Activated naive CD4-positive, alpha-beta T cell treated with anti-CD3 and anti-CD28 coated beads, Interleukin-2, amount 10 ng/mL, durations not matched to agents 7 days and 5 days (primary cell): ENCODE data around the gene RPGRIP1.

Source experiments
- CTCF ChIA-PET: fragments of 350-600 bp; sonication (Branson Sonifier 250); formaldehyde crosslinking; loops from one replicate; lab custom pipeline; 2021; ENCODE audit warnings: antibody characterized with exemption; lab: Charles Lee
- DNase-seq: peaks from one replicate; pipeline ENCODE4 v3.0.0-alpha.2; 2020
- H3K27ac Mint-ChIP-seq: one replicate; pipeline ENCODE4 v1.8.0; 2021; ENCODE audit warnings: mild to moderate bottlenecking, moderate library complexity, mixed read lengths
- H3K27me3 Mint-ChIP-seq: one replicate; pipeline ENCODE4 v1.8.0; 2021; ENCODE audit warnings: mild to moderate bottlenecking, mixed read lengths
- H3K36me3 Mint-ChIP-seq: one replicate; pipeline ENCODE4 v1.8.0; 2021; ENCODE audit warnings: mixed read lengths
- H3K4me1 Mint-ChIP-seq: one replicate; pipeline ENCODE4 v1.8.0; 2021; ENCODE audit warnings: mixed read lengths
- H3K4me3 Mint-ChIP-seq: one replicate; pipeline ENCODE4 v1.8.0; 2021; ENCODE audit warnings: mild to moderate bottlenecking, moderate library complexity, mixed read lengths
- H3K9me3 Mint-ChIP-seq: one replicate; pipeline ENCODE4 v1.8.0; 2021; ENCODE audit warnings: mixed read lengths

The RPGRIP1 gene

GRCh38 chr14:21279783-21280182 lies at the start of gene RPGRIP1:
Gene RPGRIP1, plus strand, starts transcription at chr14:21280083. Its CDS starts 7,894 bp downstream, at chr14:21287977.
- no peak within 1 kb of the TSS for H3K4me3 Mint-ChIP-seq
- no peak within 1 kb of the TSS for H3K27ac Mint-ChIP-seq
- DNase-seq: no peak
- no peaks in the 10 kb centered on the region for H3K9me3 Mint-ChIP-seq
- H3K27me3 Mint-ChIP-seq: peaks cover 7% of the 10 kb centered on the region
- CTCF ChIA-PET: no interaction called here
- H3K36me3 Mint-ChIP-seq: no peaks in the 10 kb centered on the region
- H3K4me1 Mint-ChIP-seq: no peaks in the 10 kb centered on the region

- Mint-ChIP-seq H3K9me3 (no peaks in the 10 kb centered on the region), H3K27me3 (no peaks in the 10 kb centered on the region), H3K27ac (peak overlapping the region; percentile 98), H3K36me3 (peaks cover 65% of the 10 kb centered on the region), H3K4me3 (peak overlapping the region; percentile 50), H3K4me1 (peaks cover 77% of the 10 kb centered on the region)
- CTCF ChIA-PET: interaction anchor here (1.0 to 1.3 kb wide), 3 partner anchors 9 to 68 kb away, joined by 3 to 6 read pairs (median 3); no protein-coding TSS in a partner anchor
- DNase-seq: peak; percentile 44
These were observed 48.7 kb upstream of the RPGRIP1 start for GRCh38 chr14:21231020-21231652.

- peak overlapping the region; percentile 49 for H3K27ac Mint-ChIP-seq
- CTCF ChIA-PET: no interaction called here
- no peaks in the 10 kb centered on the region for H3K27me3 Mint-ChIP-seq
- H3K36me3 Mint-ChIP-seq: peaks cover 51% of the 10 kb centered on the region
- no peak for DNase-seq
- H3K4me1 Mint-ChIP-seq: peaks cover 86% of the 10 kb centered on the region
- H3K9me3 Mint-ChIP-seq: no peaks in the 10 kb centered on the region
- H3K4me3 Mint-ChIP-seq: no peak overlapping the region
These were observed 46.3 kb upstream of the RPGRIP1 start for GRCh38 chr14:21233457-21234076.

GRCh38 chr14:21234112-21234511 lies 45.8 kb upstream of the RPGRIP1 start:
- Mint-ChIP-seq H3K27me3 (no peaks in the 10 kb centered on the region), H3K4me1 (peaks cover 89% of the 10 kb centered on the region), H3K36me3 (peaks cover 50% of the 10 kb centered on the region), H3K27ac (peak overlapping the region; percentile 25), H3K4me3 (no peak overlapping the region), H3K9me3 (no peaks in the 10 kb centered on the region)
- no peak for DNase-seq
- CTCF ChIA-PET: no interaction called here

DNA sequence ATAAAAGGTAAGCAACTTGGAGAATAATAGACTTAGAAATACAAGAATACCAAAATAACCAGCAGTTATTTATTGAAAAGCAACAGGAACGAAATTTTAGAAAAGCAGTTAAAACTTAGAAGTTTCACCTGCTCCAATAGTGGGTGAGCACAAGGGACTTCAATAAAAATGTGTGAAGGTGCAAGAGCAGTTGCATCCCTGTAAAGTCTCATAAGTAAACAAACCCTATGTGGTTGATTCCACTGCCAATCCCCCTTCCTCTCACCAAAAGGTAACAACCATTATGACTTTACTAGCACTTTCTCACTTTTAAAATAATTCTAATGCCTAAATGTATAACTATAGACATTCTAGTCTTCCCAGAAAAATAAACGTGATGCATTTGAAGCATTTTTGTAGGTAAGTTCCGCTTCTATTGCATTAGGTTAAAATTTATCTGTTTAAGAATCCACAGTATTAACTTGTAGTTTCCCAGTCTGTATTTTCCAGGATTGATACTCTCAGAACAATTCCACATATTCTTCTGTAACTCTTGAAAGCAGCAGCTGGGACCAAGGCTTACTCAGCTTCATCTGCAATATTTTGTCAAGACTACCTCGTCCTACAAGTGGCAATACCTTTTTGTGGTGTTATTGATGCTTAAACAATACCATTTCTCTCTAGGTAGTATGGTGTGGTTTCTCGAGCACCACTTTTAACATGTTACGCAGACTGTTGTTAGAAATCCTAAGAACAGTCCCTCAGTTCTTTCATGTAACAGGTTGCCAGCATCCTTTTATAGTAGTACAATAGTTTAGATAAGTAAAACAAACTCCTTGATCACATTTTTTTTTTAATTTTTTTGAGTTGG lies 42.7 kb upstream of the RPGRIP1 start:
- Mint-ChIP-seq H3K27ac (no peak overlapping the region), H3K4me1 (peaks cover 71% of the 10 kb centered on the region), H3K4me3 (no peak overlapping the region), H3K27me3 (no peaks in the 10 kb centered on the region), H3K9me3 (no peaks in the 10 kb centered on the region), H3K36me3 (peaks cover 37% of the 10 kb centered on the region)
- DNase-seq: no peak
- CTCF ChIA-PET: no interaction called here

- Mint-ChIP-seq H3K4me1 (peaks cover 60% of the 10 kb centered on the region), H3K27ac (no peak overlapping the region), H3K9me3 (no peaks in the 10 kb centered on the region), H3K27me3 (no peaks in the 10 kb centered on the region), H3K4me3 (no peak overlapping the region), H3K36me3 (peaks cover 41% of the 10 kb centered on the region)
- no peak for DNase-seq
- CTCF ChIA-PET: interaction anchor here (1.8 kb wide), 1 partner anchor 8 kb away, joined by 6 read pairs; no protein-coding TSS in a partner anchor
These were observed 40.9 kb upstream of the RPGRIP1 start for GRCh38 chr14:21238823-21239518.

- H3K27ac Mint-ChIP-seq: no peak overlapping the region
- CTCF ChIA-PET: interaction anchor here (0.8 to 1.8 kb wide), 2 partner anchors 9 to 15 kb away, joined by 3 to 6 read pairs; no protein-coding TSS in a partner anchor
- DNase-seq: no peak
- no peaks in the 10 kb centered on the region for H3K27me3 Mint-ChIP-seq
- peaks cover 53% of the 10 kb centered on the region for H3K4me1 Mint-ChIP-seq
- H3K9me3 Mint-ChIP-seq: no peaks in the 10 kb centered on the region
- no peak overlapping the region for H3K4me3 Mint-ChIP-seq
- peaks cover 41% of the 10 kb centered on the region for H3K36me3 Mint-ChIP-seq
These were observed 39.5 kb upstream of the RPGRIP1 start for GRCh38 chr14:21240417-21240816.

DNA sequence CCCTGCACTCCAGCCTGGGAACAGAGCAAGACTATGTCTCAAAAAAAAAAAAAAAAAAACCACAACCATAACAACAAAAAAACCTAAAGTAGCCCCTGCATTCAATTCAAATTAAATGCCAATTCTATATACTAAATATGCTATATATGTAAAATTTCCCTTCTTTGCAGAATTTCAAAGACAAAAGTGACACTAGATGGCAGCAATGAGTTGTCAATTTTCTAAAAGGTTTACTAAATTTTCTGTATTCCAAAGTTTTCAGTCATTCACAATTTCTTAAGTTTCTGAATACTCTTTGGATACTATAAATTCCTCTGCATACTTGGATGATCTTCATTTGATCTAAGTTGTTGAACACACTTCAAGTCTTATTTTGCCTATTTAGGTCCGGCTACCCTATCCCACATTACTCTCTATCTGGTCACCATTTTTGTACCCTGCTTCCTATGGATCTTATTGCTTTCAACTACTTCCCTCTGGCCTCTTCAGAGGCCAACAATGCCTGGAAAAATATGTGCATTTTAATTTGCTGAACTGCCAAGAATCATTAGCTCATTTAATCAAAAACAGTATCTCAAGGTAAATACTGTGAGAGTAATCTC lies 38.6 kb upstream of the RPGRIP1 start:
- peaks cover 49% of the 10 kb centered on the region for H3K4me1 Mint-ChIP-seq
- H3K27ac Mint-ChIP-seq: peak overlapping the region; percentile 60
- no peaks in the 10 kb centered on the region for H3K9me3 Mint-ChIP-seq
- H3K36me3 Mint-ChIP-seq: peaks cover 42% of the 10 kb centered on the region
- CTCF ChIA-PET: interaction anchor here (1.1 to 1.8 kb wide), 2 partner anchors 13 to 15 kb away, joined by 3 to 4 read pairs; no protein-coding TSS in a partner anchor
- no peak overlapping the region for H3K4me3 Mint-ChIP-seq
- H3K27me3 Mint-ChIP-seq: no peaks in the 10 kb centered on the region
- DNase-seq: no peak

DNA sequence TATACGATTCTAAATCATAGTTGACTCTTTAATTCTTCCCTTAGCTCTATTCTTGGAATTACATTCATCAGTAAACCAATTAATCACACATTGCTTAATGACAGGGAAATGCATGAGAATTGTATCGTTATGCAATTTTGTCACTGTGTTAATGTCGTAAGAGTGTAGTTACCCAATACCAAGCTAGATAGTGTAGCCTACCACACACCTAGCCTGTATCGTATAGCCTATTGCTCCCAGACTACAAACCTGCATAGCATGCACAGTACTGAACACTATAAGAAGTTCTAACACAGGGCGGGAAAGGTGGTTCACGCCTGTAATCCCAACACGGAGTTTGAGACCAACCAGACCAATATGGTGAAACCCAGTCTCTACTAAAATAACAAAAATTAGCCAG lies 35.3 kb upstream of the RPGRIP1 start:
- Mint-ChIP-seq H3K36me3 (peaks cover 52% of the 10 kb centered on the region), H3K4me1 (peaks cover 41% of the 10 kb centered on the region), H3K9me3 (no peaks in the 10 kb centered on the region), H3K27ac (no peak overlapping the region), H3K4me3 (no peak overlapping the region), H3K27me3 (no peaks in the 10 kb centered on the region)
- CTCF ChIA-PET: interaction anchor here (0.9 kb wide), 1 partner anchor 13 kb away, joined by 3 read pairs; no protein-coding TSS in a partner anchor
- DNase-seq: no peak

DNA sequence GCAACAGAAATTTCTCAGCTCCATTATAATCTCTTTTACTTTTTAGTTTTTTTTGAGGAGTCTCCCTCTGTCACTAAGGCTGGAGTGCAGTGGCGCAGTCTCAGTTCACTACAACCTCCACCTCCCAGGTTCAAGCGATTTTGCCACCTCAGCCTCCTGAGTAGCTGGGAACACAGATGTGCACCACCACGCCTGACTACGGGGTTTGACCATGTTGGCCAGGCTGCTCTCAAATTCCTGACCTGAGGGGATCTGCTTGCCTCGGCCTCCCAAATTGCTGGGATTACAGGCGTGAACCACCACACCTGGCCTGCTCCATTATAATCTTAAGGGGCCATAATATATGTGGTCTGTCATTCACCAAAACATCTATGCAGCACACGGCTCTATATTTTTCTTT lies 34.1 kb upstream of the RPGRIP1 start:
- H3K4me1 Mint-ChIP-seq: peaks cover 40% of the 10 kb centered on the region
- no peaks in the 10 kb centered on the region for H3K27me3 Mint-ChIP-seq
- H3K27ac Mint-ChIP-seq: no peak overlapping the region

GRCh38 chr14:21248338-21248737 lies 31.5 kb upstream of the RPGRIP1 start:
- peaks cover 61% of the 10 kb centered on the region for H3K36me3 Mint-ChIP-seq
- H3K27ac Mint-ChIP-seq: no peak overlapping the region
- H3K4me3 Mint-ChIP-seq: no peak overlapping the region
- no peaks in the 10 kb centered on the region for H3K27me3 Mint-ChIP-seq
- CTCF ChIA-PET: interaction anchor here (1.0 kb wide), 1 partner anchor 18 kb away, joined by 3 read pairs; no protein-coding TSS in a partner anchor
- DNase-seq: no peak
- peaks cover 35% of the 10 kb centered on the region for H3K4me1 Mint-ChIP-seq
- H3K9me3 Mint-ChIP-seq: no peaks in the 10 kb centered on the region

More for the DNA sequence above, 34.1 kb upstream of the RPGRIP1 start:
- Mint-ChIP-seq H3K4me3 (no peak overlapping the region), H3K36me3 (peaks cover 61% of the 10 kb centered on the region), H3K9me3 (no peaks in the 10 kb centered on the region)
- no peak for DNase-seq
- CTCF ChIA-PET: no interaction called here

DNA sequence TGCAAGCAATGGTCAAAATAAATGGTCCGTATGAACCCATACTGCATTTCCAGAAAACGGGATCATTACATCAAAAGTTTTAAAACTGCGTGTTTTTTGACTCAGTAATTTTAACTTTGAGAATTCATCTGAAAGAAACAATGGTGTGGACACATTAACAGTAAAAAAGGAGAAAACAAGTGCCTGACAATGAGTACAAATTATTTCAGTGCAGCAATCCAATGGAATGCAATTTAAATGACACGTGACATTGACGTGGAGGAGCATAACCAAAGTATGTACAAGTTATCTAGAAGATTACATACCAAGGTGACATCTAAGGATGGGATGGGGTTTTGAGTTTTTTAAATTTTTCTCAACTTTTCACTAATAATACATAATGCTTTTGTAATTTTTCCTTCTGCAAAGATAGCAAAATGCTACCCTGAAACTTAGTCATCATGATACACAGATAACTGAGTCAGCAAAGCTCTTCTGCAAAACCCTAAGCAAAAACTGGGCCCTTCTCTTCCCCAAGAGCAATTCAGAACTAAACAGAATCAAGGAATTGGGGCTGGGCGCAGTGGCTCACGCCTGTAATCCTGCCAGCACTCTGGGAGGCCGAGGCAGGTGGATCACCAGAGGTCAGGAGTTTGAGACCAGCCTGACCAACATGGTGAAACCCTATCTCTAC lies 31.0 kb upstream of the RPGRIP1 start:
- Mint-ChIP-seq H3K9me3 (no peaks in the 10 kb centered on the region), H3K27me3 (no peaks in the 10 kb centered on the region), H3K27ac (no peak overlapping the region), H3K4me1 (peaks cover 35% of the 10 kb centered on the region), H3K36me3 (peaks cover 60% of the 10 kb centered on the region), H3K4me3 (no peak overlapping the region)
- CTCF ChIA-PET: interaction anchor here (1.0 kb wide), 1 partner anchor 19 kb away, joined by 3 read pairs; no protein-coding TSS in a partner anchor
- no peak for DNase-seq

- Mint-ChIP-seq H3K27me3 (no peaks in the 10 kb centered on the region), H3K9me3 (no peaks in the 10 kb centered on the region), H3K27ac (no peak overlapping the region), H3K4me1 (peaks cover 37% of the 10 kb centered on the region), H3K4me3 (no peak overlapping the region), H3K36me3 (peaks cover 61% of the 10 kb centered on the region)
- DNase-seq: no peak
- CTCF ChIA-PET: no interaction called here
These were observed 28.7 kb upstream of the RPGRIP1 start for GRCh38 chr14:21251215-21251614.
